ENCODE data around the gene KDM7A.

KDM7A gene

GRCh38 chr7:140084972-140085371 is 91.8 kb downstream of the KDM7A start:
- Histone ChIP-seq H3K27me3 (no peaks in the 10 kb centered on the region), H3K36me3 (peaks cover under 1 to 18% (median 10%) of the 10 kb centered on the region in 3 donors), H3K4me1 (no peaks in the 10 kb centered on the region), H3K4me3 (no peak overlapping the region), H3K27ac (no peak overlapping the region), H3K9me3 (no peaks in the 10 kb centered on the region)
- TF ChIP-seq CTCF (IDR thresholded peaks at IDR 0.05), result no peak
- DNase-seq, result no peak
- intact Hi-C loops (cut with DNase I; ENCODE audit: low total_unique reads), result no loop called here

DNA sequence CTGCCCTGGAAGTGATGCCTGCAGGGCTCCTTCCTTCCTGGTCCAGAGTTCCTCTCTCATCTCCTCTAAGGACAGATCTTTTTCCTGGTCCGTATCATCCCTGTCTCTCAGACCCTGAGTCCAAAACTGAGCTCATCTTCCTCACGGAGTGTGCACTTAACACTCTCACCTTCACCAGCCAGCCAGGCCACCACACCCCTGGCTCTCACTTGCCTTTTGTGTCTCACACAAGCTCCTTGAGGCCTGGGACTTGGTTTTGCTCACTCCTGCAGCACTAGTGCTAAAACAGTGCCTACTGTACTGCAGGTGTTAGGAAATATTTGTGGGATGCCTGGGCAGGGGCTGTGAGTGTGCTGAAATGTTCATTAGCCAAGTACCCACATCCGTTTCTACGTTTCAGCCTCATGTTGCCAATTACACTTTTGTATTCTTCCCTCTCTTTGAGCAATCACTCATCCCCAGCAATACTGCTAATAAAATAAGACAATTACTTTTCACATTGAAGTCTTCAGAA is 92.6 kb downstream of the KDM7A start:
- H3K9me3 ChIP-seq, result no peaks in the 10 kb centered on the region
- intact Hi-C loops (cut with DNase I; ENCODE audit: low total_unique reads), result no loop called here
- TF ChIP-seq CTCF (IDR thresholded peaks at IDR 0.05), result no peak
- DNase-seq, result no peak
- H3K4me3 ChIP-seq, result no peak overlapping the region
- no peaks in the 10 kb centered on the region for H3K4me1 ChIP-seq
- peaks cover 0 to 18% (median 8%) of the 10 kb centered on the region in 3 donors for H3K36me3 ChIP-seq
- H3K27me3 ChIP-seq, result no peaks in the 10 kb centered on the region
- H3K27ac ChIP-seq, result no peak overlapping the region

- Histone ChIP-seq H3K27ac (no peak overlapping the region), H3K4me1 (no peaks in the 10 kb centered on the region), H3K4me3 (no peak overlapping the region), H3K27me3 (no peaks in the 10 kb centered on the region), H3K36me3 (peaks cover 0 to 18% (median 8%) of the 10 kb centered on the region in 3 donors), H3K9me3 (no peaks in the 10 kb centered on the region)
- DNase-seq, result no peak
- intact Hi-C loops (cut with DNase I; ENCODE audit: low total_unique reads), result no loop called here
- TF ChIP-seq CTCF (IDR thresholded peaks at IDR 0.05), result no peak
These were observed 94.0 kb downstream of the KDM7A start for GRCh38 chr7:140082770-140083169.

DNA sequence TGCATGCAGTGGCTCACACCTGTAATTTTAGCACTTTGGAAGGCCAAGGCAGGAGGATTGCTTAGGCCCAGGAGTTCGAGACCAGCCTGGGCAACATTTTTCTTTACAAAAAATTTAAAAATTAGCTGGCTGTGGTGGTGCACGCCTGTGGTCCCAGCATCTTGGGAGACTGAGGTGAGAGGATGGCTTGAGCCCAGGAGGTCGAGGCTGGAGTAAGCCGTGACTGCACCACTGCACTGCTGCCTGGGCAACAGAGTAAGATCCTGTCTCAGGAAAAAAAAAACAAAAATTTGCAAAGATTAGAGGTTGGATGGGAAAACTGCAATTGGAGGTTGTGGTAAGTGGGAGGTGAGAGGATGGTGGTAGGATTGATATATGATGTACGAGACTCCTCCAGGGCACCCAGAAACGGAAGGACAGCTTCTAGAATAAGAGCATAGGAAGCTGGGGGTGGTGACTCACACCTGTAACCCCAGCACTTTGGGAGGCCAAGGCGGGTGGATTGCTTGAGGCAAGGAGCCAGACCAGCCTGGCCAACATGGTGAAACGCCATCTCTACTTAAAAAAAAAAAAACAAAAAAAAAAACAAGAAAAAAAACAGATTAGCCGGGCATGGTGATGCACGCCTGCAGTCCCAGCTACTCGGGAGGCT is 94.9 kb downstream of the KDM7A start:
- H3K36me3 ChIP-seq, result peaks cover 0 to 12% (median 4%) of the 10 kb centered on the region in 3 donors
- H3K4me1 ChIP-seq, result no peaks in the 10 kb centered on the region
- no peak for DNase-seq
- no peaks in the 10 kb centered on the region for H3K9me3 ChIP-seq
- no peak for TF ChIP-seq CTCF (IDR thresholded peaks at IDR 0.05)
- intact Hi-C loops (cut with DNase I; ENCODE audit: low total_unique reads), result no loop called here
- H3K4me3 ChIP-seq, result no peak overlapping the region
- H3K27ac ChIP-seq, result no peak overlapping the region
- no peaks in the 10 kb centered on the region for H3K27me3 ChIP-seq

DNA sequence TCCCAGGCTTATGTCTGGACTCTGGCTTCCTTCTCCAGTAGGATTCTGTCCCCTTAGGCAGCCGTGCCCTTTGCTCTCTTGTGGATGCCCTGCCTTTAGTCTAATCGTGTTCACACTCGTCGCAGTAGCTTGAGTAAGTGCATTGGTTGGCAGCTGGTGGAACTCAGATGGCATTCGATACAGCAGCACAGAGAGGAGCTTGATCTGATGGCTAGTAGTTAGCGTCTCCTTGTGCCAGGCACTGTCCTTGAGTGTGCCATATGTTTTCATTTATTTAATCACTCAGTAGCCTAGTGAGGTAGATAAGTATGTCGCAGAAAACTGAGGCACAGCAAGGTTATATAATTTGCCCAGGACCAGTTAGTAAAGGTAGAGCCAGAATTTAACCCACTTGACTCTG is 95.9 kb downstream of the KDM7A start:
- no peak overlapping the region for H3K4me3 ChIP-seq

More for the DNA sequence above, 95.9 kb downstream of the KDM7A start:
- no peaks in the 10 kb centered on the region for H3K9me3 ChIP-seq
- H3K27me3 ChIP-seq, result no peaks in the 10 kb centered on the region
- TF ChIP-seq CTCF (IDR thresholded peaks at IDR 0.05), result no peak
- peaks cover 0 to 6% (median 0%) of the 10 kb centered on the region in 3 donors for H3K36me3 ChIP-seq
- intact Hi-C loops (cut with DNase I; ENCODE audit: low total_unique reads), result no loop called here
- H3K4me1 ChIP-seq, result no peaks in the 10 kb centered on the region
- H3K27ac ChIP-seq, result no peak overlapping the region
- no peak for DNase-seq

Data from tibial artery (tissue), 4 donors.